ENCODE results near the gene SMNDC1. TPM values are rescaled to one million over a fixed set of nuclear protein-coding genes. Genes with fewer than 3 reads are reported as not detected.

Gene SMNDC1
- polyA plus RNA-seq, 1 experiment, result 6.1 TPM

GRCh38 chr10:110345286-110345685, 40.6 kb upstream of the SMNDC1 start:
- Histone ChIP-seq H3K4me3 (ENCODE audit: low read depth, low read length) (no peak overlapping the region), H3K36me3 (ENCODE audit: control insufficient read depth, insufficient read depth, low read length) (no peaks in the 10 kb centered on the region), H3K27me3 (ENCODE audit: control insufficient read depth, insufficient read depth, low read length) (no peaks in the 10 kb centered on the region)
- no peak for DNase-seq (ENCODE audit: low read depth)
- CTCF ChIA-PET, result interaction anchor here (0.9 to 3.2 kb wide), 7 partner anchors 8 to 203 kb away, joined by 3 to 20 read pairs (median 3); no protein-coding TSS in a partner anchor
- POLR2A ChIA-PET, result no interaction called here
- TF ChIP-seq CTCF (IDR thresholded peaks at IDR 0.05; ENCODE audit: insufficient read depth, low read depth, low read length), result no peak

- H3K36me3 ChIP-seq (ENCODE audit: control insufficient read depth, insufficient read depth, low read length), result no peaks in the 10 kb centered on the region
- DNase-seq (ENCODE audit: low read depth), result no peak
- ChIA-PET CTCF (interaction anchor here (1.3 to 3.2 kb wide), 5 partner anchors 10 to 204 kb away, joined by 3 to 20 read pairs (median 4); no protein-coding TSS in a partner anchor), POLR2A (interaction anchor here (0.5 kb wide), 1 partner anchor 133 kb away, joined by 15 read pairs; no protein-coding TSS in a partner anchor)
- no peaks in the 10 kb centered on the region for H3K27me3 ChIP-seq (ENCODE audit: control insufficient read depth, insufficient read depth, low read length)
- no peak overlapping the region for H3K4me3 ChIP-seq (ENCODE audit: low read depth, low read length)
- no peak for TF ChIP-seq CTCF (IDR thresholded peaks at IDR 0.05; ENCODE audit: insufficient read depth, low read depth, low read length)
Observed at GRCh38 chr10:110344622-110345021, 39.9 kb upstream of the SMNDC1 start.

GRCh38 chr10:110343947-110344346, 39.2 kb upstream of the SMNDC1 start:
- Histone ChIP-seq H3K27me3 (ENCODE audit: control insufficient read depth, insufficient read depth, low read length) (no peaks in the 10 kb centered on the region), H3K4me3 (ENCODE audit: low read depth, low read length) (no peak overlapping the region), H3K36me3 (ENCODE audit: control insufficient read depth, insufficient read depth, low read length) (no peaks in the 10 kb centered on the region)
- POLR2A ChIA-PET, result no interaction called here
- CTCF ChIA-PET, result interaction anchor here (1.3 to 3.2 kb wide), 2 partner anchors 10 kb away, joined by 4 to 20 read pairs; no protein-coding TSS in a partner anchor
- DNase-seq (ENCODE audit: low read depth), result no peak
- no peak for TF ChIP-seq CTCF (IDR thresholded peaks at IDR 0.05; ENCODE audit: insufficient read depth, low read depth, low read length)

- no peak for TF ChIP-seq CTCF (IDR thresholded peaks at IDR 0.05; ENCODE audit: insufficient read depth, low read depth, low read length)
- H3K27me3 ChIP-seq (ENCODE audit: control insufficient read depth, insufficient read depth, low read length), result no peaks in the 10 kb centered on the region
- no peaks in the 10 kb centered on the region for H3K36me3 ChIP-seq (ENCODE audit: control insufficient read depth, insufficient read depth, low read length)
- ChIA-PET POLR2A (no interaction called here), CTCF (interaction anchor here (0.9 to 3.1 kb wide), 4 partner anchors 9 to 14 kb away, joined by 3 to 9 read pairs (median 4); no protein-coding TSS in a partner anchor)
- no peak for DNase-seq (ENCODE audit: low read depth)
- no peak overlapping the region for H3K4me3 ChIP-seq (ENCODE audit: low read depth, low read length)
Observed at GRCh38 chr10:110340816-110341215, 36.1 kb upstream of the SMNDC1 start.

GRCh38 chr10:110340122-110340521, 35.4 kb upstream of the SMNDC1 start:
- CTCF ChIA-PET, result interaction anchor here (0.9 to 3.1 kb wide), 3 partner anchors 10 to 14 kb away, joined by 3 to 9 read pairs (median 6); no protein-coding TSS in a partner anchor
- H3K36me3 ChIP-seq (ENCODE audit: control insufficient read depth, insufficient read depth, low read length), result no peaks in the 10 kb centered on the region
- H3K4me3 ChIP-seq (ENCODE audit: low read depth, low read length), result no peak overlapping the region
- H3K27me3 ChIP-seq (ENCODE audit: control insufficient read depth, insufficient read depth, low read length), result no peaks in the 10 kb centered on the region
- TF ChIP-seq CTCF (IDR thresholded peaks at IDR 0.05; ENCODE audit: insufficient read depth, low read depth, low read length), result no peak
- POLR2A ChIA-PET, result no interaction called here
- DNase-seq (ENCODE audit: low read depth), result no peak
